Loucy (cell line): ENCODE data around the gene SAP30L.

ENCODE experiments used
- H2AFZ ChIP-seq: fragments of 200-600 bp; sonication (generic); 2 replicates; pipeline ENCODE4 v1.6.0; 2016; ENCODE audit warnings: antibody characterized with exemption, mild to moderate bottlenecking, low read length, moderate library complexity
- H3F3A ChIP-seq: fragments of 200-600 bp; 2 replicates; pipeline ENCODE4 v1.6.0; 2016; ENCODE audit warnings: antibody characterized with exemption, low read depth, mild to moderate bottlenecking
- H3K27me3 ChIP-seq: fragments of 200-600 bp; sonication (generic); 2 replicates; pipeline ENCODE4 v1.6.1; 2014; ENCODE audit warnings: low read length, mild to moderate bottlenecking; ENCODE audit not compliant: insufficient read depth, poor library complexity, severe bottlenecking
- H3K36me3 ChIP-seq: fragments of 200-600 bp; sonication (generic); 2 replicates; pipeline ENCODE4 v1.6.1; 2016; ENCODE audit warnings: low read length; ENCODE audit not compliant: insufficient read depth
- H3K4me1 ChIP-seq: fragments of 200-600 bp; sonication (generic); 2 replicates; pipeline ENCODE4 v1.5.1; 2014; ENCODE audit warnings: low read length, mild to moderate bottlenecking; ENCODE audit not compliant: insufficient read depth, poor library complexity, severe bottlenecking
- H3K4me2 ChIP-seq: fragments of 200-600 bp; sonication (generic); 2 replicates; pipeline ENCODE4 v1.6.0; 2014; ENCODE audit warnings: antibody characterized with exemption, low read length, low read depth, mild to moderate bottlenecking; ENCODE audit not compliant: poor library complexity, severe bottlenecking
- H3K4me3 ChIP-seq: fragments of 200-600 bp; sonication (generic); 2 replicates; pipeline ENCODE4 v1.5.1; 2014; ENCODE audit warnings: low read length, mild to moderate bottlenecking, mixed read lengths; ENCODE audit not compliant: poor library complexity, severe bottlenecking
- H3K79me2 ChIP-seq: fragments of 200-600 bp; sonication (generic); 2 replicates; pipeline ENCODE4 v1.6.1; 2014; ENCODE audit warnings: low read length; ENCODE audit not compliant: insufficient read depth
- H3K9ac ChIP-seq: fragments of 200-600 bp; sonication (generic); 2 replicates; pipeline ENCODE4 v1.6.0; 2014; ENCODE audit warnings: mild to moderate bottlenecking, low read depth, low read length, moderate library complexity; ENCODE audit not compliant: poor library complexity, severe bottlenecking
- H3K9me2 ChIP-seq: fragments of 200-600 bp; sonication (generic); replicated peaks from 2 replicates; pipeline ENCODE4 v1.6.1; 2016; ENCODE audit warnings: low read depth, low read length, mixed read lengths
- H3K9me3 ChIP-seq: fragments of 200-600 bp; sonication (generic); 2 replicates; pipeline ENCODE4 v1.6.1; 2014; ENCODE audit warnings: mild to moderate bottlenecking, antibody characterized with exemption, low read length, low read depth; ENCODE audit not compliant: insufficient read depth
- H4K20me1 ChIP-seq: fragments of 200-600 bp; sonication (generic); 2 replicates; pipeline ENCODE4 v1.6.0; 2014; ENCODE audit warnings: antibody characterized with exemption, low read length, mild to moderate bottlenecking; ENCODE audit not compliant: insufficient read depth, poor library complexity, severe bottlenecking
- CTCF ChIP-seq: fragments of 200-600 bp; sonication (generic); conservative IDR thresholded peaks from 2 replicates; pipeline ENCODE4 v1.5.1; 2014; ENCODE audit warnings: mild to moderate bottlenecking, antibody characterized with exemption, low read length
- EZH2phosphoT487 ChIP-seq: fragments of 200-600 bp; IDR thresholded peaks from 2 replicates; pipeline ENCODE4 v1.6.1; 2018; ENCODE audit warnings: antibody characterized with exemption, mild to moderate bottlenecking, moderate library complexity, borderline replicate concordance

Gene SAP30L

GRCh38 chr5:154485850-154486426 is 40.1 kb downstream of the SAP30L start:
- Histone ChIP-seq H3F3A (no peaks in the 10 kb centered on the region), H3K4me1 (no peaks in the 10 kb centered on the region), H3K36me3 (no peaks in the 10 kb centered on the region), H3K4me2 (no peak overlapping the region), H3K27me3 (no peaks in the 10 kb centered on the region), H3K79me2 (no peaks in the 10 kb centered on the region), H3K4me3 (no peak overlapping the region), H3K9ac (no peak overlapping the region), H4K20me1 (no peaks in the 10 kb centered on the region), H3K9me2 (no peaks in the 10 kb centered on the region), H2AFZ (no peak overlapping the region), H3K9me3 (no peaks in the 10 kb centered on the region)
- TF ChIP-seq CTCF (no peak), EZH2phosphoT487 (no peak)

- Histone ChIP-seq H3K79me2 (no peaks in the 10 kb centered on the region), H3K9ac (no peak overlapping the region), H3K4me1 (no peaks in the 10 kb centered on the region), H3K27me3 (no peaks in the 10 kb centered on the region), H3K9me2 (no peaks in the 10 kb centered on the region), H3K9me3 (no peaks in the 10 kb centered on the region), H3K4me3 (no peak overlapping the region), H4K20me1 (no peaks in the 10 kb centered on the region), H3F3A (no peaks in the 10 kb centered on the region), H3K4me2 (no peak overlapping the region), H3K36me3 (no peaks in the 10 kb centered on the region), H2AFZ (no peak overlapping the region)
- TF ChIP-seq CTCF (no peak), EZH2phosphoT487 (no peak)
These were observed 40.6 kb downstream of the SAP30L start for GRCh38 chr5:154486427-154486866.

GRCh38 chr5:154487541-154487940 is 41.7 kb downstream of the SAP30L start:
- H3F3A ChIP-seq = no peaks in the 10 kb centered on the region
- H3K9ac ChIP-seq = no peak overlapping the region
- H4K20me1 ChIP-seq = no peaks in the 10 kb centered on the region
- H3K36me3 ChIP-seq = no peaks in the 10 kb centered on the region
- no peaks in the 10 kb centered on the region for H3K4me1 ChIP-seq
- no peaks in the 10 kb centered on the region for H3K9me3 ChIP-seq
- H3K4me3 ChIP-seq = no peak overlapping the region
- no peak overlapping the region for H2AFZ ChIP-seq
- H3K9me2 ChIP-seq = no peaks in the 10 kb centered on the region
- TF ChIP-seq CTCF (no peak), EZH2phosphoT487 (no peak)
- no peak overlapping the region for H3K4me2 ChIP-seq
- H3K27me3 ChIP-seq = no peaks in the 10 kb centered on the region
- no peaks in the 10 kb centered on the region for H3K79me2 ChIP-seq
